ENCODE data around the gene KCNMA1.

The KCNMA1 gene

GRCh38 chr10:77305650-77306632 lies 331.7 kb downstream of the KCNMA1 start:
- Histone ChIP-seq H3K27me3 (ENCODE audit: low read length) (no peaks in the 10 kb centered on the region), H3K9me2 (replicated peaks; ENCODE audit: insufficient read depth, low read length) (no peaks in the 10 kb centered on the region), H3K79me2 (ENCODE audit: insufficient read depth, low read length) (no peaks in the 10 kb centered on the region), H3K27ac (ENCODE audit: low read depth, low read length) (no peak overlapping the region), H2AFZ (ENCODE audit: low read depth, low read length, severe bottlenecking) (no peak overlapping the region), H3K4me2 (ENCODE audit: low read depth, low read length, poor library complexity, severe bottlenecking) (no peak overlapping the region), H4K20me1 (ENCODE audit: low read depth, low read length) (no peaks in the 10 kb centered on the region), H3F3A (ENCODE audit: insufficient read depth) (no peaks in the 10 kb centered on the region), H3K9me3 (ENCODE audit: insufficient read depth, low read length) (0 out of 2 replicates have a peak, but pooled peaks cover 4% of the 10 kb centered on the region), H3K9ac (ENCODE audit: low read length) (no peak overlapping the region), H3K4me3 (ENCODE audit: insufficient read depth, low read length, poor library complexity, severe bottlenecking) (no peak overlapping the region), H3K36me3 (ENCODE audit: low read length) (no peaks in the 10 kb centered on the region)
- TF ChIP-seq CTCF (IDR thresholded peaks at IDR 0.05; ENCODE audit: insufficient read depth, low read length, poor library complexity, severe bottlenecking) = no peak
- TF ChIP-seq EZH2phosphoT487 (conservative IDR thresholded peaks at IDR 0.05; ENCODE audit: low read length) = no peak

- Histone ChIP-seq H3K4me2 (ENCODE audit: low read depth, low read length, poor library complexity, severe bottlenecking) (no peak overlapping the region), H2AFZ (ENCODE audit: low read depth, low read length, severe bottlenecking) (no peak overlapping the region), H4K20me1 (ENCODE audit: low read depth, low read length) (no peaks in the 10 kb centered on the region), H3K9me2 (replicated peaks; ENCODE audit: insufficient read depth, low read length) (no peaks in the 10 kb centered on the region), H3K36me3 (ENCODE audit: low read length) (no peaks in the 10 kb centered on the region), H3K79me2 (ENCODE audit: insufficient read depth, low read length) (no peaks in the 10 kb centered on the region), H3K27ac (ENCODE audit: low read depth, low read length) (no peak overlapping the region), H3F3A (ENCODE audit: insufficient read depth) (no peaks in the 10 kb centered on the region), H3K9me3 (ENCODE audit: insufficient read depth, low read length) (0 out of 2 replicates have a peak, but pooled peaks cover 4% of the 10 kb centered on the region), H3K27me3 (ENCODE audit: low read length) (no peaks in the 10 kb centered on the region), H3K9ac (ENCODE audit: low read length) (no peak overlapping the region), H3K4me3 (ENCODE audit: insufficient read depth, low read length, poor library complexity, severe bottlenecking) (no peak overlapping the region)
- TF ChIP-seq EZH2phosphoT487 (conservative IDR thresholded peaks at IDR 0.05; ENCODE audit: low read length) (no peak), CTCF (IDR thresholded peaks at IDR 0.05; ENCODE audit: insufficient read depth, low read length, poor library complexity, severe bottlenecking) (no peak)
Observed at GRCh38 chr10:77304192-77304591, 333.4 kb downstream of the KCNMA1 start.

- Histone ChIP-seq H3K27ac (ENCODE audit: low read depth, low read length) (no peak overlapping the region), H3K9me2 (replicated peaks; ENCODE audit: insufficient read depth, low read length) (no peaks in the 10 kb centered on the region), H3K9me3 (ENCODE audit: insufficient read depth, low read length) (0 out of 2 replicates have a peak, but pooled peaks cover 4% of the 10 kb centered on the region), H3K4me3 (ENCODE audit: insufficient read depth, low read length, poor library complexity, severe bottlenecking) (no peak overlapping the region), H3K36me3 (ENCODE audit: low read length) (no peaks in the 10 kb centered on the region), H3K27me3 (ENCODE audit: low read length) (no peaks in the 10 kb centered on the region), H3F3A (ENCODE audit: insufficient read depth) (no peaks in the 10 kb centered on the region), H4K20me1 (ENCODE audit: low read depth, low read length) (no peaks in the 10 kb centered on the region), H3K79me2 (ENCODE audit: insufficient read depth, low read length) (no peaks in the 10 kb centered on the region), H2AFZ (ENCODE audit: low read depth, low read length, severe bottlenecking) (no peak overlapping the region), H3K9ac (ENCODE audit: low read length) (no peak overlapping the region), H3K4me2 (ENCODE audit: low read depth, low read length, poor library complexity, severe bottlenecking) (no peak overlapping the region)
- TF ChIP-seq EZH2phosphoT487 (conservative IDR thresholded peaks at IDR 0.05; ENCODE audit: low read length) = no peak
- TF ChIP-seq CTCF (IDR thresholded peaks at IDR 0.05; ENCODE audit: insufficient read depth, low read length, poor library complexity, severe bottlenecking) = no peak
Observed at GRCh38 chr10:77301305-77301730, 336.3 kb downstream of the KCNMA1 start.

All from SU-DHL-6 (cell line).